HEK293 (cell line): Measurements from ENCODE around the gene ZNF618.

Source experiments
- CTCF ChIA-PET: fragments of 350-600 bp; formaldehyde crosslinking; extraction: SDS; loops from one replicate; lab custom pipeline; 2021; ENCODE audit warnings: antibody characterized with exemption; lab: Yijun Ruan, JAX
- POLR2A ChIA-PET: fragments of 300-600 bp; formaldehyde crosslinking; extraction: SDS; loops from one replicate; lab custom pipeline; 2020; ENCODE audit warnings: antibody characterized with exemption, inconsistent platforms; lab: Yijun Ruan, JAX
- H3K27ac ChIP-seq: fragments of 200-500 bp; sonication (Bioruptor generic); 2 replicates; pipeline ENCODE4 v1.5.1; 2014; ENCODE audit warnings: low read depth, low read length, control low read depth, inconsistent platforms; ENCODE audit errors: extremely low read depth
- H3K36me3 ChIP-seq, 2 experiments: fragments of 200-500 bp in 1 of 2; sonication (Bioruptor generic) in 1 of 2; 1 replicate in 1 of 2; 2 replicates in 1 of 2; pipeline ENCODE4 v1.5.1; 2014 to 2017; ENCODE audit warnings: inconsistent platforms in 2 of 2, low read length in 2 of 2; ENCODE audit not compliant: control insufficient read depth in 2 of 2, insufficient read depth in 1 of 2
- H3K4me1 ChIP-seq: fragments of 200-500 bp; sonication (Bioruptor generic); 2 replicates; pipeline ENCODE4 v1.5.1; 2014; ENCODE audit warnings: mild to moderate bottlenecking, low read length, inconsistent platforms; ENCODE audit not compliant: control insufficient read depth, insufficient read depth
- H3K4me3 ChIP-seq: 2 replicates; pipeline ENCODE4 v1.5.1; 2011; ENCODE audit warnings: low read depth, mild to moderate bottlenecking, control low read depth, low read length, moderate library complexity
- H3K9me3 ChIP-seq: fragments of 200-500 bp; sonication (Bioruptor generic); 2 replicates; pipeline ENCODE4 v1.5.1; 2014; ENCODE audit warnings: low read depth, low read length, inconsistent platforms; ENCODE audit not compliant: control insufficient read depth, insufficient read depth
- HOXC10 ChIP-seq: sonication (generic); formaldehyde crosslinking; IDR thresholded peaks from 2 replicates; pipeline ENCODE4 v1.8.1; 2023; ENCODE audit warnings: mild to moderate bottlenecking, missing genetic modification reagents
- IKZF3 ChIP-seq: fragments of 450-650 bp; IDR thresholded peaks from 2 replicates; pipeline ENCODE4 v1.5.0; 2018; ENCODE audit warnings: missing biosample characterization, mild to moderate bottlenecking, missing genetic modification characterization, moderate library complexity
- SP7 ChIP-seq: fragments of 450-650 bp; formaldehyde crosslinking; IDR thresholded peaks from 2 replicates; pipeline ENCODE4 v1.5.1; 2016; ENCODE audit warnings: missing biosample characterization, missing genetic modification characterization
- ZBTB10 ChIP-seq: fragments of 450-650 bp; formaldehyde crosslinking; IDR thresholded peaks from 2 replicates; pipeline ENCODE4 v1.5.1; 2016; ENCODE audit warnings: missing biosample characterization, missing genetic modification characterization
- ZBTB48 ChIP-seq: fragments of 450-650 bp; formaldehyde crosslinking; IDR thresholded peaks from 2 replicates; pipeline ENCODE4 v1.5.1; 2016; ENCODE audit warnings: missing biosample characterization, missing genetic modification characterization
- ZFP37 ChIP-seq: fragments of 450-650 bp; formaldehyde crosslinking; IDR thresholded peaks from 2 replicates; pipeline ENCODE4 v1.5.1; 2016; ENCODE audit warnings: missing biosample characterization, missing genetic modification characterization
- ZNF146 ChIP-seq: fragments of 450-650 bp; formaldehyde crosslinking; IDR thresholded peaks from 2 replicates; pipeline ENCODE4 v1.5.1; 2016; ENCODE audit warnings: missing biosample characterization, missing genetic modification characterization
- ZNF155 ChIP-seq: fragments of 450-650 bp; formaldehyde crosslinking; IDR thresholded peaks from 2 replicates; pipeline ENCODE4 v1.5.1; 2016; ENCODE audit warnings: missing biosample characterization, missing genetic modification characterization
- ZNF175 ChIP-seq: fragments of 450-650 bp; formaldehyde crosslinking; IDR thresholded peaks from 2 replicates; pipeline ENCODE4 v1.5.1; 2016; ENCODE audit warnings: missing biosample characterization, missing genetic modification characterization
- ZNF302 ChIP-seq: fragments of 450-650 bp; formaldehyde crosslinking; IDR thresholded peaks from 2 replicates; pipeline ENCODE4 v1.5.1; 2016; ENCODE audit warnings: missing biosample characterization, missing genetic modification characterization, low read depth
- ZNF341 ChIP-seq: fragments of 450-650 bp; formaldehyde crosslinking; IDR thresholded peaks from 2 replicates; pipeline ENCODE4; 2016; ENCODE audit warnings: low read depth, missing biosample characterization, missing genetic modification characterization
- ZNF416 ChIP-seq: fragments of 450-650 bp; formaldehyde crosslinking; IDR thresholded peaks from 2 replicates; pipeline ENCODE4 v1.5.1; 2016; ENCODE audit warnings: missing biosample characterization, missing genetic modification characterization
- ZNF555 ChIP-seq: fragments of 450-650 bp; formaldehyde crosslinking; conservative IDR thresholded peaks from 2 replicates; pipeline ENCODE4 v1.5.1; 2017; ENCODE audit warnings: missing biosample characterization, mild to moderate bottlenecking, missing genetic modification characterization, inconsistent platforms
- ZNF571 ChIP-seq: fragments of 450-650 bp; formaldehyde crosslinking; IDR thresholded peaks from 2 replicates; pipeline ENCODE4 v1.5.0; 2017; ENCODE audit warnings: missing biosample characterization, missing genetic modification characterization
- ZNF843 ChIP-seq: fragments of 450-650 bp; formaldehyde crosslinking; IDR thresholded peaks from 2 replicates; pipeline ENCODE4 v1.5.1; 2016; ENCODE audit warnings: missing biosample characterization, missing genetic modification characterization
- TF ChIP-seq, protein P1 (sequence below): fragments of 450-650 bp; formaldehyde crosslinking; IDR thresholded peaks from 2 replicates; pipeline ENCODE4 v1.5.1; 2016; ENCODE audit warnings: missing biosample characterization, missing genetic modification characterization
- TF ChIP-seq, protein P2 (sequence below): fragments of 450-650 bp; formaldehyde crosslinking; conservative IDR thresholded peaks from 2 replicates; pipeline ENCODE4 v1.5.1; 2016; ENCODE audit warnings: low read depth, missing biosample characterization, missing genetic modification characterization
- TF ChIP-seq, protein P3 (sequence below): fragments of 450-650 bp; formaldehyde crosslinking; IDR thresholded peaks from 2 replicates; pipeline ENCODE4 v1.5.1; 2016; ENCODE audit warnings: missing biosample characterization, missing genetic modification characterization, borderline replicate concordance
- TF ChIP-seq, protein P4 (sequence below): fragments of 450-650 bp; formaldehyde crosslinking; IDR thresholded peaks from 2 replicates; pipeline ENCODE4 v1.5.1; 2016; ENCODE audit warnings: missing biosample characterization, missing genetic modification characterization

Gene ZNF618

DNA sequence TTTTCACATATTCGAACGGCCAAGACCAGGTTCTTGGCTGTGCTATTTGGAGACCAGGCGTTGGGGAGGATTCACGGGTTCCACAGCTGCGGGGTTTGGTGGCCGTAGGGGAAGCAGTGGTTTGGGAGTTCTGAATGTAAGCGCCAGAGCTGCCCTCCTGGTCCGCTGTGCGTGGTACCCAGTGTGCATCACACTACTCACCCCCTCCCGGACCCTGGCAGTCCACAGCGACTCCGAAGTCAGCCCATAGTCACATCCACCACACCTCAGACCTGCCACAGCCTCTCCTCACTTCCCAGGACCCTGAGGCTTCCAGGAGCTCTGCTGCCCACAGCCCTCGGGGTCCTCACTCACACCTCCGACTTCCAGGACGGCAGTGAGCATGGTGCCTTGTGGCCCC lies 175.2 kb downstream of the ZNF618 start (continued):
- TF ChIP-seq, protein P1, sequence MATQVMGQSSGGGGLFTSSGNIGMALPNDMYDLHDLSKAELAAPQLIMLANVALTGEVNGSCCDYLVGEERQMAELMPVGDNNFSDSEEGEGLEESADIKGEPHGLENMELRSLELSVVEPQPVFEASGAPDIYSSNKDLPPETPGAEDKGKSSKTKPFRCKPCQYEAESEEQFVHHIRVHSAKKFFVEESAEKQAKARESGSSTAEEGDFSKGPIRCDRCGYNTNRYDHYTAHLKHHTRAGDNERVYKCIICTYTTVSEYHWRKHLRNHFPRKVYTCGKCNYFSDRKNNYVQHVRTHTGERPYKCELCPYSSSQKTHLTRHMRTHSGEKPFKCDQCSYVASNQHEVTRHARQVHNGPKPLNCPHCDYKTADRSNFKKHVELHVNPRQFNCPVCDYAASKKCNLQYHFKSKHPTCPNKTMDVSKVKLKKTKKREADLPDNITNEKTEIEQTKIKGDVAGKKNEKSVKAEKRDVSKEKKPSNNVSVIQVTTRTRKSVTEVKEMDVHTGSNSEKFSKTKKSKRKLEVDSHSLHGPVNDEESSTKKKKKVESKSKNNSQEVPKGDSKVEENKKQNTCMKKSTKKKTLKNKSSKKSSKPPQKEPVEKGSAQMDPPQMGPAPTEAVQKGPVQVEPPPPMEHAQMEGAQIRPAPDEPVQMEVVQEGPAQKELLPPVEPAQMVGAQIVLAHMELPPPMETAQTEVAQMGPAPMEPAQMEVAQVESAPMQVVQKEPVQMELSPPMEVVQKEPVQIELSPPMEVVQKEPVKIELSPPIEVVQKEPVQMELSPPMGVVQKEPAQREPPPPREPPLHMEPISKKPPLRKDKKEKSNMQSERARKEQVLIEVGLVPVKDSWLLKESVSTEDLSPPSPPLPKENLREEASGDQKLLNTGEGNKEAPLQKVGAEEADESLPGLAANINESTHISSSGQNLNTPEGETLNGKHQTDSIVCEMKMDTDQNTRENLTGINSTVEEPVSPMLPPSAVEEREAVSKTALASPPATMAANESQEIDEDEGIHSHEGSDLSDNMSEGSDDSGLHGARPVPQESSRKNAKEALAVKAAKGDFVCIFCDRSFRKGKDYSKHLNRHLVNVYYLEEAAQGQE, result no peak
- no peak for TF ChIP-seq ZBTB48 (tag by site-specific recombination)
- TF ChIP-seq SP7, result no peak
- no peak for TF ChIP-seq ZNF302
- TF ChIP-seq, protein P2, sequence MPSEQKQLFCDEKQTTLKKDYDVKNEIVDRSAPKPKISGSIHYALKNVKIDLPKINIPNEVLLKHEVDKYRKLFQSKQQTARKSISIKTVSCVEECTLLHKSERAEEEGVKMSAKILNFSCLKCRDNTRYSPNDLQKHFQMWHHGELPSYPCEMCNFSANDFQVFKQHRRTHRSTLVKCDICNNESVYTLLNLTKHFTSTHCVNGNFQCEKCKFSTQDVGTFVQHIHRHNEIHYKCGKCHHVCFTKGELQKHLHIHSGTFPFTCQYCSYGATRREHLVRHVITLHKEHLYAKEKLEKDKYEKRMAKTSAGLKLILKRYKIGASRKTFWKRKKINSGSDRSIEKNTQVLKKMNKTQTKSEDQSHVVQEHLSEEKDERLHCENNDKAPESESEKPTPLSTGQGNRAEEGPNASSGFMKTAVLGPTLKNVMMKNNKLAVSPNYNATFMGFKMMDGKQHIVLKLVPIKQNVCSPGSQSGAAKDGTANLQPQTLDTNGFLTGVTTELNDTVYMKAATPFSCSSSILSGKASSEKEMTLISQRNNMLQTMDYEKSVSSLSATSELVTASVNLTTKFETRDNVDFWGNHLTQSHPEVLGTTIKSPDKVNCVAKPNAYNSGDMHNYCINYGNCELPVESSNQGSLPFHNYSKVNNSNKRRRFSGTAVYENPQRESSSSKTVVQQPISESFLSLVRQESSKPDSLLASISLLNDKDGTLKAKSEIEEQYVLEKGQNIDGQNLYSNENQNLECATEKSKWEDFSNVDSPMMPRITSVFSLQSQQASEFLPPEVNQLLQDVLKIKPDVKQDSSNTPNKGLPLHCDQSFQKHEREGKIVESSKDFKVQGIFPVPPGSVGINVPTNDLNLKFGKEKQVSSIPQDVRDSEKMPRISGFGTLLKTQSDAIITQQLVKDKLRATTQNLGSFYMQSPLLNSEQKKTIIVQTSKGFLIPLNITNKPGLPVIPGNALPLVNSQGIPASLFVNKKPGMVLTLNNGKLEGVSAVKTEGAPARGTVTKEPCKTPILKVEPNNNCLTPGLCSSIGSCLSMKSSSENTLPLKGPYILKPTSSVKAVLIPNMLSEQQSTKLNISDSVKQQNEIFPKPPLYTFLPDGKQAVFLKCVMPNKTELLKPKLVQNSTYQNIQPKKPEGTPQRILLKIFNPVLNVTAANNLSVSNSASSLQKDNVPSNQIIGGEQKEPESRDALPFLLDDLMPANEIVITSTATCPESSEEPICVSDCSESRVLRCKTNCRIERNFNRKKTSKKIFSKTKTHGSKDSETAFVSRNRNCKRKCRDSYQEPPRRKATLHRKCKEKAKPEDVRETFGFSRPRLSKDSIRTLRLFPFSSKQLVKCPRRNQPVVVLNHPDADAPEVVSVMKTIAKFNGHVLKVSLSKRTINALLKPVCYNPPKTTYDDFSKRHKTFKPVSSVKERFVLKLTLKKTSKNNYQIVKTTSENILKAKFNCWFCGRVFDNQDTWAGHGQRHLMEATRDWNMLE (tag by site-specific recombination), result no peak

- ChIA-PET POLR2A (no interaction called here), CTCF (no interaction called here)
- H3K27ac ChIP-seq, result no peak overlapping the region
- no peak overlapping the region for H3K4me3 ChIP-seq
- peaks cover 0 to 47% of the 10 kb centered on the region in 2 experiments; a peak in 1 of 3 replicates for H3K36me3 ChIP-seq
- H3K4me1 ChIP-seq, result no peaks in the 10 kb centered on the region
- TF ChIP-seq ZNF555 (tag by site-specific recombination) (no peak), ZNF175 (no peak), ZNF416 (no peak), ZNF571 (tag by site-specific recombination) (no peak), ZNF341 (tag by site-specific recombination) (no peak), HOXC10 (CRISPR knock-in tag) (no peak), ZNF843 (tag by site-specific recombination) (no peak), ZNF146 (tag by site-specific recombination) (no peak), ZBTB10 (no peak), ZNF155 (tag by site-specific recombination) (no peak), IKZF3 (tag by site-specific recombination) (no peak), ZFP37 (tag by site-specific recombination) (no peak)
- TF ChIP-seq, protein P3, sequence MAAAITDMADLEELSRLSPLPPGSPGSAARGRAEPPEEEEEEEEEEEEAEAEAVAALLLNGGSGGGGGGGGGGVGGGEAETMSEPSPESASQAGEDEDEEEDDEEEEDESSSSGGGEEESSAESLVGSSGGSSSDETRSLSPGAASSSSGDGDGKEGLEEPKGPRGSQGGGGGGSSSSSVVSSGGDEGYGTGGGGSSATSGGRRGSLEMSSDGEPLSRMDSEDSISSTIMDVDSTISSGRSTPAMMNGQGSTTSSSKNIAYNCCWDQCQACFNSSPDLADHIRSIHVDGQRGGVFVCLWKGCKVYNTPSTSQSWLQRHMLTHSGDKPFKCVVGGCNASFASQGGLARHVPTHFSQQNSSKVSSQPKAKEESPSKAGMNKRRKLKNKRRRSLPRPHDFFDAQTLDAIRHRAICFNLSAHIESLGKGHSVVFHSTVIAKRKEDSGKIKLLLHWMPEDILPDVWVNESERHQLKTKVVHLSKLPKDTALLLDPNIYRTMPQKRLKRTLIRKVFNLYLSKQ (tag by site-specific recombination), result no peak
- TF ChIP-seq, protein P4, sequence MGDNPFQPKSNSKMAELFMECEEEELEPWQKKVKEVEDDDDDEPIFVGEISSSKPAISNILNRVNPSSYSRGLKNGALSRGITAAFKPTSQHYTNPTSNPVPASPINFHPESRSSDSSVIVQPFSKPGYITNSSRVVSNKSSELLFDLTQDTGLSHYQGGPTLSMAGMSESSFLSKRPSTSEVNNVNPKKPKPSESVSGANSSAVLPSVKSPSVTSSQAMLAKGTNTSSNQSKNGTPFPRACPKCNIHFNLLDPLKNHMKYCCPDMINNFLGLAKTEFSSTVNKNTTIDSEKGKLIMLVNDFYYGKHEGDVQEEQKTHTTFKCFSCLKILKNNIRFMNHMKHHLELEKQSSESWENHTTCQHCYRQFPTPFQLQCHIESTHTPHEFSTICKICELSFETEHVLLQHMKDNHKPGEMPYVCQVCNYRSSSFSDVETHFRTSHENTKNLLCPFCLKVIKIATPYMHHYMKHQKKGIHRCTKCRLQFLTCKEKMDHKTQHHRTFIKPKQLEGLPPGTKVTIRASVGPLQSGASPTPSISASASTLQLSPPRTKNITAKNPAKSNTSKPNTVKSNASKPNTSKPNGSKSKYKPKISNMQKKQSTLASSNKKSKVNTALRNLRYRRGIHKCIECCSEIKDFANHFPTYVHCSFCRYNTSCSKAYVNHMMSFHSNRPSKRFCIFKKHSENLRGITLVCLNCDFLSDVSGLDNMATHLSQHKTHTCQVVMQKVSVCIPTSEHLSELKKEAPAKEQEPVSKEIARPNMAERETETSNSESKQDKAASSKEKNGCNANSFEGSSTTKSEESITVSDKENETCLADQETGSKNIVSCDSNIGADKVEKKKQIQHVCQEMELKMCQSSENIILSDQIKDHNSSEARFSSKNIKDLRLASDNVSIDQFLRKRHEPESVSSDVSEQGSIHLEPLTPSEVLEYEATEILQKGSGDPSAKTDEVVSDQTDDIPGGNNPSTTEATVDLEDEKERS (tag by site-specific recombination), result no peak
- H3K9me3 ChIP-seq, result no peaks in the 10 kb centered on the region
These were observed 175.6 kb downstream of the ZNF618 start for GRCh38 chr9:114051706-114052105.
